H1 (cell line): ENCODE results near the gene ADAM19. TPM values are rescaled to one million over a fixed set of nuclear protein-coding genes. Genes with fewer than 3 reads are reported as not detected.

Experiments used
- CHD7 ChIP-seq: fragments of 300-600 bp; sonication (generic); IDR thresholded peaks from 2 replicates; pipeline ENCODE4 v1.7.1; 2012; ENCODE audit warnings: low read length, moderate library complexity, mild to moderate bottlenecking, inconsistent platforms; ENCODE audit not compliant: insufficient replicate concordance
- CTBP2 ChIP-seq: IDR thresholded peaks from 2 replicates; pipeline ENCODE4 v1.7.0; 2011; ENCODE audit warnings: borderline replicate concordance, mild to moderate bottlenecking, moderate library complexity, mixed read lengths, low read length; ENCODE audit not compliant: insufficient read depth, insufficient read length
- EZH2 ChIP-seq: fragments of 200-600 bp; sonication (generic); IDR thresholded peaks from 2 replicates; pipeline ENCODE4 v1.7.1; 2012; ENCODE audit warnings: low read depth, mild to moderate bottlenecking, moderate library complexity, low read length, inconsistent platforms; ENCODE audit not compliant: severe bottlenecking
- GABPA ChIP-seq: IDR thresholded peaks from 2 replicates; pipeline ENCODE4 v1.6.1; 2011; ENCODE audit warnings: mild to moderate bottlenecking, low read length, moderate library complexity, borderline replicate concordance; ENCODE audit not compliant: insufficient read depth
- RFX5 ChIP-seq: IDR thresholded peaks from 2 replicates; pipeline ENCODE4 v1.6.1; 2011; ENCODE audit warnings: low read depth, low read length, improper control_type of control experiment, borderline replicate concordance
- SAP30 ChIP-seq: fragments of 300-600 bp; sonication (generic); IDR thresholded peaks from 2 replicates; pipeline ENCODE4 v1.7.1; 2012; ENCODE audit warnings: low read length, moderate library complexity, mild to moderate bottlenecking, inconsistent platforms; ENCODE audit not compliant: insufficient read depth, insufficient replicate concordance
- SP2 ChIP-seq: IDR thresholded peaks from 2 replicates; pipeline ENCODE4 v1.6.1; 2012; ENCODE audit warnings: mild to moderate bottlenecking, low read length, inconsistent platforms
- USF2 ChIP-seq: IDR thresholded peaks from 2 replicates; pipeline ENCODE4 v1.6.1; 2011; ENCODE audit warnings: low read length, improper control_type of control experiment
- polyA plus RNA-seq, 7 experiments: library from polyadenylated mRNA; depleted of rRNA in 3 of 7; stranded (reverse) in 5 of 7; unstranded in 2 of 7; fragments of >200 nt in 5 of 7; fragments of 200-250 nt in 2 of 7; gene quantifications; 1 replicate in 5 of 7; 2 replicates in 1 of 7; 4 replicates in 1 of 7; pipeline versions ENCODE4 v1.2.1 to v1.2.3, GENCODE V29; 2011 to 2013; ENCODE audit warnings: missing spikeins in 2 of 7, mixed read lengths in 2 of 7
- total RNA-seq: library from RNA; stranded (reverse); fragmentation: NEBNext Ultra II Directional; extraction: Animal tissue kit (Norgen Biotek cat#: 25700); gene quantifications from 2 replicates; pipeline ENCODE4 v1.2.1, GENCODE V29; 2021

ADAM19 gene
- total and polyA plus RNA-seq, 2 of the 8 experiments (the other 6 are each of a cell fraction or from before 2014, with no cell fraction given), result 6.5 to 22.7 TPM

- TF ChIP-seq CHD7, result no peak
- TF ChIP-seq SAP30, result no peak
- TF ChIP-seq SP2, result no peak
- TF ChIP-seq CTBP2, result no peak
- TF ChIP-seq GABPA, result no peak
- TF ChIP-seq USF2, result no peak
- no peak for TF ChIP-seq RFX5
- no peak for TF ChIP-seq EZH2
These were observed 40.3 kb downstream of the ADAM19 start (continued) for GRCh38 chr5:157535042-157535865.
